SK-N-SH (cell line): ENCODE results near the gene ZNF365.
"Not testable (repeated sequence)": the region's sequence is repeated elsewhere in the genome, so short reads cannot be mapped to it uniquely, and the experiment has no call there.

Source experiments
- EP300 ChIP-seq, 2 experiments: IDR thresholded peaks; 2 replicates each; pipeline versions ENCODE4 v1.4.0 to v1.6.1; 2012; ENCODE audit warnings: borderline replicate concordance in 1 of 2, low read depth in 1 of 2, low read length in 1 of 2
- EZH2phosphoT487 ChIP-seq: fragments of 200-600 bp; sonication (generic); IDR thresholded peaks from 2 replicates; pipeline ENCODE4 v1.6.1; 2017; ENCODE audit warnings: low read depth, mixed run types, mild to moderate bottlenecking, antibody characterized with exemption, moderate library complexity, borderline replicate concordance
- FOSL2 ChIP-seq: IDR thresholded peaks from 2 replicates; pipeline ENCODE4 v1.4.0; 2012; ENCODE audit warnings: low read depth, mild to moderate bottlenecking, moderate library complexity, borderline replicate concordance
- FOXJ3 ChIP-seq: sonication (generic); formaldehyde crosslinking; IDR thresholded peaks from 2 replicates; pipeline ENCODE4 v1.5.1; 2020; ENCODE audit warnings: mild to moderate bottlenecking, missing genetic modification reagents
- MXI1 ChIP-seq: IDR thresholded peaks from 2 replicates; pipeline ENCODE4 v1.6.1; 2012; ENCODE audit warnings: mild to moderate bottlenecking, low read depth, low read length, improper control_type of control experiment
- POLR2AphosphoS5 ChIP-seq: IDR thresholded peaks from 2 replicates; pipeline ENCODE4 v1.6.1; 2012; ENCODE audit warnings: low read depth, low read length
- RAD21 ChIP-seq: IDR thresholded peaks from 2 replicates; pipeline ENCODE4 v1.6.1; 2012; ENCODE audit warnings: mild to moderate bottlenecking, low read length
- TF ChIP-seq, protein P1 (sequence below): fragments of 200-600 bp; sonication (generic); IDR thresholded peaks from 2 replicates; pipeline ENCODE4 v1.6.1; 2017; ENCODE audit warnings: antibody characterized with exemption, mild to moderate bottlenecking, moderate library complexity
- TF ChIP-seq, protein P2 (sequence below): IDR thresholded peaks from 2 replicates; pipeline ENCODE4 v1.4.0; 2012; ENCODE audit warnings: low read depth, borderline replicate concordance
- TF ChIP-seq, protein P3 (sequence below): fragments of 150-350 bp; IDR thresholded peaks from 2 replicates; pipeline ENCODE4 v1.6.1; 2016; ENCODE audit warnings: mild to moderate bottlenecking, low read depth, low read length
- TF ChIP-seq, protein P4 (sequence below): fragments of 150-350 bp; IDR thresholded peaks from 2 replicates; pipeline ENCODE4 v1.6.1; 2017; ENCODE audit warnings: antibody characterized with exemption, low read length, low read depth, borderline replicate concordance
- TF ChIP-seq, protein P5 (sequence below): IDR thresholded peaks from 2 replicates; pipeline ENCODE4; 2012
- TF ChIP-seq, protein P6 (sequence below): IDR thresholded peaks from 2 replicates; pipeline ENCODE4 v1.4.0; 2012; ENCODE audit warnings: low read depth

DNA sequence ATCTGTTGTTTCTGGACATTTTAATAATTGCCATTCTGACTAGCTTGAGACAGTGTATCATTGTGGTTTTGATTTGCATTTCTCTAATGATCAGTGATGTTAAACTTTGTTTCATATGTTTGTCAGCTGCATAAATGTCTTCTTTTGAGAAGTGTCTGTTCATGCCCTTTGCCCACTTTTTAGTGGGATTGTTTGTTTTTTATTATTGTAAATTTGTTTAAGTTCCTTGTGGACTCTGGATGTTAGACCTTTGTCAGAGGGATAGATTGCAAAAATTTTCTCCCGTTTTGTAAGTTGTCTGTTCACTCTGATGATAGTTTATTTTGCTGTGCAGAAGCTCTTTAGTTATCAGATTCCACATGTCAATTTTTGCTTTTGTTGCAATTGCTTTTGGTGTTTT, 36.8 kb downstream of the ZNF365 start:
- TF ChIP-seq, protein P1, sequence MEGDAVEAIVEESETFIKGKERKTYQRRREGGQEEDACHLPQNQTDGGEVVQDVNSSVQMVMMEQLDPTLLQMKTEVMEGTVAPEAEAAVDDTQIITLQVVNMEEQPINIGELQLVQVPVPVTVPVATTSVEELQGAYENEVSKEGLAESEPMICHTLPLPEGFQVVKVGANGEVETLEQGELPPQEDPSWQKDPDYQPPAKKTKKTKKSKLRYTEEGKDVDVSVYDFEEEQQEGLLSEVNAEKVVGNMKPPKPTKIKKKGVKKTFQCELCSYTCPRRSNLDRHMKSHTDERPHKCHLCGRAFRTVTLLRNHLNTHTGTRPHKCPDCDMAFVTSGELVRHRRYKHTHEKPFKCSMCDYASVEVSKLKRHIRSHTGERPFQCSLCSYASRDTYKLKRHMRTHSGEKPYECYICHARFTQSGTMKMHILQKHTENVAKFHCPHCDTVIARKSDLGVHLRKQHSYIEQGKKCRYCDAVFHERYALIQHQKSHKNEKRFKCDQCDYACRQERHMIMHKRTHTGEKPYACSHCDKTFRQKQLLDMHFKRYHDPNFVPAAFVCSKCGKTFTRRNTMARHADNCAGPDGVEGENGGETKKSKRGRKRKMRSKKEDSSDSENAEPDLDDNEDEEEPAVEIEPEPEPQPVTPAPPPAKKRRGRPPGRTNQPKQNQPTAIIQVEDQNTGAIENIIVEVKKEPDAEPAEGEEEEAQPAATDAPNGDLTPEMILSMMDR = not testable (repeated sequence)
- not testable (repeated sequence) for TF ChIP-seq MXI1; RAD21; POLR2AphosphoS5; FOXJ3 (CRISPR knock-in tag); FOSL2; EZH2phosphoT487; EP300 (IDR thresholded peaks at IDR 0.05; ENCODE audit: borderline replicate concordance in 1 of 2, low read depth in 1 of 2, low read length in 1 of 2)
- TF ChIP-seq, protein P2, sequence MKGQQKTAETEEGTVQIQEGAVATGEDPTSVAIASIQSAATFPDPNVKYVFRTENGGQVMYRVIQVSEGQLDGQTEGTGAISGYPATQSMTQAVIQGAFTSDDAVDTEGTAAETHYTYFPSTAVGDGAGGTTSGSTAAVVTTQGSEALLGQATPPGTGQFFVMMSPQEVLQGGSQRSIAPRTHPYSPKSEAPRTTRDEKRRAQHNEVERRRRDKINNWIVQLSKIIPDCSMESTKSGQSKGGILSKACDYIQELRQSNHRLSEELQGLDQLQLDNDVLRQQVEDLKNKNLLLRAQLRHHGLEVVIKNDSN = not testable (repeated sequence)
- TF ChIP-seq, protein P3, sequence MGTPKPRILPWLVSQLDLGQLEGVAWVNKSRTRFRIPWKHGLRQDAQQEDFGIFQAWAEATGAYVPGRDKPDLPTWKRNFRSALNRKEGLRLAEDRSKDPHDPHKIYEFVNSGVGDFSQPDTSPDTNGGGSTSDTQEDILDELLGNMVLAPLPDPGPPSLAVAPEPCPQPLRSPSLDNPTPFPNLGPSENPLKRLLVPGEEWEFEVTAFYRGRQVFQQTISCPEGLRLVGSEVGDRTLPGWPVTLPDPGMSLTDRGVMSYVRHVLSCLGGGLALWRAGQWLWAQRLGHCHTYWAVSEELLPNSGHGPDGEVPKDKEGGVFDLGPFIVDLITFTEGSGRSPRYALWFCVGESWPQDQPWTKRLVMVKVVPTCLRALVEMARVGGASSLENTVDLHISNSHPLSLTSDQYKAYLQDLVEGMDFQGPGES = not testable (repeated sequence)
- TF ChIP-seq, protein P4, sequence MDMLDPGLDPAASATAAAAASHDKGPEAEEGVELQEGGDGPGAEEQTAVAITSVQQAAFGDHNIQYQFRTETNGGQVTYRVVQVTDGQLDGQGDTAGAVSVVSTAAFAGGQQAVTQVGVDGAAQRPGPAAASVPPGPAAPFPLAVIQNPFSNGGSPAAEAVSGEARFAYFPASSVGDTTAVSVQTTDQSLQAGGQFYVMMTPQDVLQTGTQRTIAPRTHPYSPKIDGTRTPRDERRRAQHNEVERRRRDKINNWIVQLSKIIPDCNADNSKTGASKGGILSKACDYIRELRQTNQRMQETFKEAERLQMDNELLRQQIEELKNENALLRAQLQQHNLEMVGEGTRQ = not testable (repeated sequence)
- TF ChIP-seq, protein P5, sequence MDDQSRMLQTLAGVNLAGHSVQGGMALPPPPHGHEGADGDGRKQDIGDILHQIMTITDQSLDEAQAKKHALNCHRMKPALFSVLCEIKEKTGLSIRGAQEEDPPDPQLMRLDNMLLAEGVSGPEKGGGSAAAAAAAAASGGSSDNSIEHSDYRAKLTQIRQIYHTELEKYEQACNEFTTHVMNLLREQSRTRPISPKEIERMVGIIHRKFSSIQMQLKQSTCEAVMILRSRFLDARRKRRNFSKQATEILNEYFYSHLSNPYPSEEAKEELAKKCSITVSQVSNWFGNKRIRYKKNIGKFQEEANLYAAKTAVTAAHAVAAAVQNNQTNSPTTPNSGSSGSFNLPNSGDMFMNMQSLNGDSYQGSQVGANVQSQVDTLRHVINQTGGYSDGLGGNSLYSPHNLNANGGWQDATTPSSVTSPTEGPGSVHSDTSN = not testable (repeated sequence)
- TF ChIP-seq, protein P6, sequence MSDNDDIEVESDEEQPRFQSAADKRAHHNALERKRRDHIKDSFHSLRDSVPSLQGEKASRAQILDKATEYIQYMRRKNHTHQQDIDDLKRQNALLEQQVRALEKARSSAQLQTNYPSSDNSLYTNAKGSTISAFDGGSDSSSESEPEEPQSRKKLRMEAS = not testable (repeated sequence)
